A549 (cell line): ENCODE data around the gene MTO1. TPM values are rescaled to one million over a fixed set of nuclear protein-coding genes. Genes with fewer than 3 reads are reported as not detected.
A peak's percentile ranks its signal among the peaks of the same experiment; 100 is the strongest.
"Not testable (repeated sequence)": the region's sequence is repeated elsewhere in the genome, so short reads cannot be mapped to it uniquely, and the experiment has no call there.

Experiments
- ATAC-seq, 2 experiments: fragments of 200-7000 bp in 1 of 2; fragments of >200 bp in 1 of 2; cut with Nextera tagmentation in 1 of 2; cut with Tn5 transposase in 1 of 2; 3 replicates each; pipeline versions ENCODE4 v1.8.0 to v1.9.1; 2018 to 2020; ENCODE audit warnings: mild to moderate bottlenecking in 1 of 2, moderate library complexity in 1 of 2
- CTCF ChIA-PET: fragments of 300-600 bp; sonication (Branson Sonifier 250); formaldehyde crosslinking; extraction: SDS; loops from one replicate; lab custom pipeline; 2021; ENCODE audit warnings: antibody characterized with exemption, inconsistent platforms; lab: Yijun Ruan, JAX
- POLR2A ChIA-PET: fragments of 350-600 bp; formaldehyde crosslinking; extraction: SDS; loops from one replicate; lab custom pipeline; 2021; ENCODE audit warnings: antibody characterized with exemption, inconsistent platforms; lab: Yijun Ruan, JAX
- DNase-seq, 2 experiments: peaks; one replicate each; pipeline versions ENCODE4 v3.0.0 to v3.0.0-alpha.2; 2011 to 2016; ENCODE audit warnings: low read depth in 1 of 2, low spot score in 1 of 2
- FAIRE-seq: peaks from 2 replicates; lab custom pipeline; 2011; peaks lifted over from hg19 to GRCh38; lab: Jason Lieb, UNC
- H3K27ac ChIP-seq, 2 experiments: fragments of >200 bp; sonication (Bioruptor Twin); formaldehyde crosslinking; 3 replicates each; pipeline ENCODE4 v1.5.1; 2016 to 2017
- H3K4me1 ChIP-seq: fragments of >200 bp; sonication (Bioruptor Twin); formaldehyde crosslinking; 3 replicates; pipeline ENCODE4 v1.6.1; 2016
- H3K4me2 ChIP-seq: fragments of >200 bp; sonication (Bioruptor Twin); formaldehyde crosslinking; 3 replicates; pipeline ENCODE4 v1.6.1; 2016
- H3K4me3 ChIP-seq: fragments of >200 bp; sonication (Bioruptor Twin); formaldehyde crosslinking; 3 replicates; pipeline ENCODE4 v1.5.1; 2016
- H3K9me3 ChIP-seq: fragments of >200 bp; sonication (Bioruptor Twin); formaldehyde crosslinking; 3 replicates; pipeline ENCODE4 v1.6.1; 2016
- FOSB ChIP-seq: fragments of 250-450 bp; sonication (Bioruptor Pico); IDR thresholded peaks from 2 replicates; pipeline ENCODE4 v1.5.0; 2020; ENCODE audit warnings: mild to moderate bottlenecking, moderate library complexity
- FOSL2 ChIP-seq, 2 experiments: fragments of 450-650 bp in 1 of 2; fragments of >200 bp in 1 of 2; sonication (Bioruptor Twin) in 1 of 2; formaldehyde crosslinking; IDR thresholded peaks; 2 replicates each; pipeline versions ENCODE4 v1.5.0 to v1.6.1; 2016 to 2020; ENCODE audit warnings: mild to moderate bottlenecking in 1 of 2, moderate library complexity in 1 of 2
- HDAC2 ChIP-seq: fragments of 200-600 bp; sonication (generic); IDR thresholded peaks from 2 replicates; pipeline ENCODE4 v1.6.1; 2016
- HMGXB4 ChIP-seq: fragments of 250-450 bp; sonication (Bioruptor Pico); IDR thresholded peaks from 2 replicates; pipeline ENCODE4 v1.5.0; 2021; ENCODE audit warnings: mild to moderate bottlenecking, moderate library complexity, borderline replicate concordance
- HOXA7 ChIP-seq: fragments of 250-450 bp; sonication (Bioruptor Pico); IDR thresholded peaks from 2 replicates; pipeline ENCODE4 v1.5.0; 2020; ENCODE audit warnings: mild to moderate bottlenecking, moderate library complexity
- MYC ChIP-seq: IDR thresholded peaks from 2 replicates; pipeline ENCODE4 v1.6.1; 2012; ENCODE audit warnings: mild to moderate bottlenecking, inconsistent platforms, low read length, improper control_type of control experiment, borderline replicate concordance
- POLR2A ChIP-seq: IDR thresholded peaks from 2 replicates; pipeline ENCODE4 v1.6.1; 2012; ENCODE audit warnings: mild to moderate bottlenecking, low read length
- POLR2AphosphoS2 ChIP-seq: conservative IDR thresholded peaks from 2 replicates; pipeline ENCODE4 v1.6.1; 2012; ENCODE audit warnings: low read length, improper control_type of control experiment, inconsistent platforms
- RARB ChIP-seq: fragments of 250-450 bp; sonication (Bioruptor Pico); IDR thresholded peaks from 2 replicates; pipeline ENCODE4 v1.8.0; 2021; ENCODE audit warnings: mild to moderate bottlenecking, moderate library complexity
- TFCP2L1 ChIP-seq: fragments of 250-450 bp; sonication (Bioruptor Pico); IDR thresholded peaks from 2 replicates; pipeline ENCODE4 v1.5.0; 2021; ENCODE audit warnings: mild to moderate bottlenecking
- TP53 ChIP-seq: fragments of 250-450 bp; sonication (Bioruptor Pico); IDR thresholded peaks from 2 replicates; pipeline ENCODE4 v1.5.0; 2021; ENCODE audit warnings: mild to moderate bottlenecking, moderate library complexity
- ZFP36 ChIP-seq: fragments of 450-650 bp; IDR thresholded peaks from 2 replicates; pipeline ENCODE4 v1.6.1; 2014; ENCODE audit warnings: borderline replicate concordance; ENCODE audit not compliant: partially characterized antibody
- WGBS: methylation state at CpG from one replicate; pipeline ENCODE4 v1.1.6; 2017; ENCODE audit errors: missing lambda C conversion rate; 5-methylcytosine and 5-hydroxymethylcytosine counted together
- polyA plus RNA-seq, 4 experiments: library from polyadenylated mRNA; depleted of rRNA in 3 of 4; stranded (reverse); fragments of >200 nt; fragmentation: RNase III in 1 of 4; extraction: RNeasy Plus Mini Kit Qiagen cat#74134 plus additional on column Dnase treatment in 1 of 4; gene quantifications; 2 replicates in 3 of 4; 3 replicates in 1 of 4; pipeline ENCODE4 v1.2.3, GENCODE V29; 2011 to 2017
- TF ChIP-seq, protein P1 (sequence below): fragments of 200-600 bp; sonication (generic); IDR thresholded peaks from 2 replicates; pipeline ENCODE4 v1.6.1; 2016; ENCODE audit warnings: antibody characterized with exemption, mild to moderate bottlenecking, moderate library complexity

MTO1 gene
- polyA plus RNA-seq, 2 of the 4 experiments (the other 2 are of a cell fraction) = 12.8 to 19.9 TPM

- H3K4me3 ChIP-seq = peak overlapping the region; percentile 91
- H3K4me2 ChIP-seq = peak overlapping the region; percentile 77
- POLR2A ChIA-PET = interaction anchor here (1.1 to 5.2 kb wide), 7 partner anchors 58 to 176 kb away, joined by 3 to 115 read pairs (median 18); partner anchors contain the start of genes MTO1 and SLC17A5
- CTCF ChIA-PET = interaction anchor here (1.0 to 6.1 kb wide), 2 partner anchors 92 kb away, joined by 4 to 40 read pairs; no protein-coding TSS in a partner anchor
- ATAC-seq, FAIRE-seq, H3K9me3 ChIP-seq, DNase-seq: not testable (repeated sequence)
- H3K4me1 ChIP-seq = peaks cover 39% of the 10 kb centered on the region
- H3K27ac ChIP-seq = peak overlapping the region; percentile 99 to 100
- 1% methylated on average over 5 of the region's 8 CpGs for WGBS
- TF ChIP-seq FOSB (peak; percentile 94), HOXA7 (CRISPR knock-in tag) (peak; percentile 95), RARB (CRISPR knock-in tag) (peak; percentile 87; the same call in 1 of the 2 replicates), TFCP2L1 (CRISPR knock-in tag) (peak; percentile 86; the same call in 1 of the 2 replicates), HMGXB4 (peak; percentile 45; the same call in 1 of the 2 replicates)
- TF ChIP-seq, protein P1, sequence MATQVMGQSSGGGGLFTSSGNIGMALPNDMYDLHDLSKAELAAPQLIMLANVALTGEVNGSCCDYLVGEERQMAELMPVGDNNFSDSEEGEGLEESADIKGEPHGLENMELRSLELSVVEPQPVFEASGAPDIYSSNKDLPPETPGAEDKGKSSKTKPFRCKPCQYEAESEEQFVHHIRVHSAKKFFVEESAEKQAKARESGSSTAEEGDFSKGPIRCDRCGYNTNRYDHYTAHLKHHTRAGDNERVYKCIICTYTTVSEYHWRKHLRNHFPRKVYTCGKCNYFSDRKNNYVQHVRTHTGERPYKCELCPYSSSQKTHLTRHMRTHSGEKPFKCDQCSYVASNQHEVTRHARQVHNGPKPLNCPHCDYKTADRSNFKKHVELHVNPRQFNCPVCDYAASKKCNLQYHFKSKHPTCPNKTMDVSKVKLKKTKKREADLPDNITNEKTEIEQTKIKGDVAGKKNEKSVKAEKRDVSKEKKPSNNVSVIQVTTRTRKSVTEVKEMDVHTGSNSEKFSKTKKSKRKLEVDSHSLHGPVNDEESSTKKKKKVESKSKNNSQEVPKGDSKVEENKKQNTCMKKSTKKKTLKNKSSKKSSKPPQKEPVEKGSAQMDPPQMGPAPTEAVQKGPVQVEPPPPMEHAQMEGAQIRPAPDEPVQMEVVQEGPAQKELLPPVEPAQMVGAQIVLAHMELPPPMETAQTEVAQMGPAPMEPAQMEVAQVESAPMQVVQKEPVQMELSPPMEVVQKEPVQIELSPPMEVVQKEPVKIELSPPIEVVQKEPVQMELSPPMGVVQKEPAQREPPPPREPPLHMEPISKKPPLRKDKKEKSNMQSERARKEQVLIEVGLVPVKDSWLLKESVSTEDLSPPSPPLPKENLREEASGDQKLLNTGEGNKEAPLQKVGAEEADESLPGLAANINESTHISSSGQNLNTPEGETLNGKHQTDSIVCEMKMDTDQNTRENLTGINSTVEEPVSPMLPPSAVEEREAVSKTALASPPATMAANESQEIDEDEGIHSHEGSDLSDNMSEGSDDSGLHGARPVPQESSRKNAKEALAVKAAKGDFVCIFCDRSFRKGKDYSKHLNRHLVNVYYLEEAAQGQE = peak; percentile 0; the same call in 1 of the 2 replicates
Measured at GRCh38 chr6:73518982-73519881, 57.7 kb downstream of the MTO1 start.

- peak overlapping the region; percentile 99 to 100 for H3K27ac ChIP-seq
- H3K4me2 ChIP-seq = peak overlapping the region; percentile 77
- no peak for FAIRE-seq
- peak overlapping the region; percentile 91 for H3K4me3 ChIP-seq
- POLR2A ChIA-PET = interaction anchor here (0.8 to 5.2 kb wide), 14 partner anchors 9 to 175 kb away, joined by 3 to 115 read pairs (median 5); partner anchors contain the start of genes CGAS, MTO1 and SLC17A5
- WGBS = under 1% methylated on average over 18 of the region's 56 CpGs
- DNase-seq = peak in 1 of 2 experiments; percentile 72
- CTCF ChIA-PET = interaction anchor here (0.5 to 6.1 kb wide), 4 partner anchors 47 to 91 kb away, joined by 3 to 40 read pairs (median 14); no protein-coding TSS in a partner anchor
- H3K9me3 ChIP-seq = no peaks in the 10 kb centered on the region
- ATAC-seq = peak; percentile 41 to 59
- no peak for TF ChIP-seq HDAC2
- peak; percentile 98 for TF ChIP-seq POLR2AphosphoS2
- no peak for TF ChIP-seq ZFP36
- TF ChIP-seq TFCP2L1 (CRISPR knock-in tag) = peak; percentile 81
- peak; percentile 57; the same call in 1 of the 2 replicates for TF ChIP-seq HMGXB4
- peak; percentile 51 for TF ChIP-seq RARB (CRISPR knock-in tag)
- peak; percentile 96 for TF ChIP-seq TP53
- TF ChIP-seq, protein P1 = peak; percentile 9; the same call in 1 of the 2 replicates
- TF ChIP-seq POLR2A = peak; percentile 13; the same call in 1 of the 2 replicates
- TF ChIP-seq MYC = no peak
- TF ChIP-seq FOSB = peak; percentile 51
- TF ChIP-seq FOSL2 (IDR thresholded peaks at IDR 0.05) = no peak
- TF ChIP-seq FOSL2 (CRISPR knock-in tag; IDR thresholded peaks at IDR 0.05) = peak; percentile 86
- H3K4me1 ChIP-seq = peaks cover 38% of the 10 kb centered on the region
Measured at GRCh38 chr6:73519926-73520687, 58.6 kb downstream of the MTO1 start.
